IMR-90 (cell line): ENCODE results near the gene DOCK9. TPM values are rescaled to one million over a fixed set of nuclear protein-coding genes. Genes with fewer than 3 reads are reported as not detected.
"Not testable (repeated sequence)": the region's sequence is repeated elsewhere in the genome, so short reads cannot be mapped to it uniquely, and the experiment has no call there.

Experiments
- ATAC-seq: fragments of 200-7000 bp; cut with Tn5 transposase; 2 replicates; pipeline ENCODE4 v1.9.1; 2020; ENCODE audit warnings: low read depth, mild to moderate bottlenecking, moderate library complexity
- BruUV-seq: library from RNA; stranded (reverse); fragments of 400-500 nt; replicated peaks from 2 replicates; lab custom pipeline; 2021; lab: Mats Ljungman, UMichigan
- CTCF ChIA-PET: fragments of 300-600 bp; formaldehyde crosslinking; extraction: SDS; loops from one replicate; lab custom pipeline; 2021; ENCODE audit warnings: antibody characterized with exemption; lab: Yijun Ruan, JAX
- POLR2A ChIA-PET: fragments of 300-600 bp; sonication (Branson Sonifier 250); formaldehyde crosslinking; loops from one replicate; lab custom pipeline; 2022; ENCODE audit warnings: antibody characterized with exemption; ENCODE audit not compliant: unreplicated experiment; lab: Charles Lee
- DNase-seq: peaks from one replicate; pipeline ENCODE4 v3.0.0; 2013
- H2AFZ ChIP-seq: replicated peaks from 2 replicates; pipeline ENCODE3; 2013; ENCODE audit warnings: low read length, mild to moderate bottlenecking; ENCODE audit not compliant: poor library complexity
- H2AK5ac ChIP-seq: 2 replicates; pipeline ENCODE4 v1.6.1; 2013; ENCODE audit warnings: low read depth, low read length, inconsistent platforms
- H2AK9ac ChIP-seq: replicated peaks from 2 replicates; pipeline ENCODE3; 2013; ENCODE audit warnings: mild to moderate bottlenecking, low read depth, low read length, moderate library complexity; ENCODE audit not compliant: poor library complexity
- H2BK120ac ChIP-seq: 2 replicates; pipeline ENCODE4 v1.6.1; 2013; ENCODE audit warnings: low read depth, low read length, inconsistent platforms
- H2BK15ac ChIP-seq: 3 replicates; pipeline ENCODE4 v1.6.1; 2013; ENCODE audit warnings: low read depth, low read length, inconsistent platforms
- H2BK20ac ChIP-seq: 2 replicates; pipeline ENCODE4 v1.6.1; 2013; ENCODE audit warnings: low read depth, mild to moderate bottlenecking, inconsistent platforms, low read length, moderate library complexity
- H2BK5ac ChIP-seq: 2 replicates; pipeline ENCODE4 v1.6.1; 2013; ENCODE audit warnings: mild to moderate bottlenecking, low read depth, low read length, inconsistent platforms; ENCODE audit not compliant: poor library complexity, severe bottlenecking
- H3K14ac ChIP-seq: replicated peaks from 2 replicates; pipeline ENCODE4 v1.6.1; 2013; ENCODE audit warnings: low read depth, low read length, inconsistent platforms
- H3K18ac ChIP-seq: 2 replicates; pipeline ENCODE4 v1.6.1; 2013; ENCODE audit warnings: low read depth, low read length, control low read depth
- H3K23ac ChIP-seq: 2 replicates; pipeline ENCODE4 v1.6.1; 2013; ENCODE audit warnings: low read depth, low read length, inconsistent platforms
- H3K27ac ChIP-seq: 2 replicates; pipeline ENCODE4 v1.5.1; 2013; ENCODE audit warnings: mild to moderate bottlenecking, control low read depth, low read length; ENCODE audit not compliant: insufficient read depth
- H3K27me3 ChIP-seq: 2 replicates; pipeline ENCODE4 v1.6.1; 2013; ENCODE audit warnings: low read length; ENCODE audit not compliant: control insufficient read depth, insufficient read depth
- H3K36me3 ChIP-seq: 2 replicates; pipeline ENCODE4 v1.6.1; 2013; ENCODE audit warnings: low read length, mixed read lengths; ENCODE audit not compliant: control insufficient read depth, insufficient read depth
- H3K4ac ChIP-seq: 2 replicates; pipeline ENCODE4 v1.6.1; 2013; ENCODE audit warnings: low read depth, low read length, inconsistent platforms
- H3K4me1 ChIP-seq: 2 replicates; pipeline ENCODE4 v1.6.1; 2013; ENCODE audit warnings: low read length, mixed read lengths; ENCODE audit not compliant: control insufficient read depth, insufficient read depth
- H3K4me2 ChIP-seq: 2 replicates; pipeline ENCODE4 v1.6.1; 2013; ENCODE audit warnings: low read depth, mild to moderate bottlenecking, control low read depth, low read length, moderate library complexity
- H3K4me3 ChIP-seq: 2 replicates; pipeline ENCODE4 v1.5.1; 2013; ENCODE audit warnings: low read depth, mild to moderate bottlenecking, control low read depth, low read length, moderate library complexity; ENCODE audit not compliant: insufficient read depth
- H3K56ac ChIP-seq: 2 replicates; pipeline ENCODE4 v1.6.1; 2013; ENCODE audit warnings: low read length, inconsistent platforms; ENCODE audit not compliant: insufficient read depth; ENCODE audit errors: extremely low read depth
- H3K79me1 ChIP-seq, 2 experiments: 2 replicates each; pipeline ENCODE4 v1.6.1; 2013; ENCODE audit warnings: low read length in 2 of 2, inconsistent platforms in 1 of 2, low read depth in 1 of 2
- H3K9ac ChIP-seq: 2 replicates; pipeline ENCODE4 v1.6.1; 2013; ENCODE audit warnings: low read depth, low read length, control low read depth
- H3K9me1 ChIP-seq: 2 replicates; pipeline ENCODE4 v1.6.1; 2013; ENCODE audit warnings: low read length, inconsistent platforms; ENCODE audit not compliant: insufficient read depth
- H3K9me3 ChIP-seq: 2 replicates; pipeline ENCODE4 v1.6.1; 2013; ENCODE audit warnings: low read length; ENCODE audit not compliant: control insufficient read depth, insufficient read depth
- H4K20me1 ChIP-seq: 2 replicates; pipeline ENCODE4 v1.6.1; 2013; ENCODE audit warnings: low read length, inconsistent platforms; ENCODE audit not compliant: insufficient read depth
- H4K5ac ChIP-seq: 2 replicates; pipeline ENCODE4 v1.6.1; 2013; ENCODE audit warnings: mild to moderate bottlenecking, low read depth, low read length, control low read depth
- H4K8ac ChIP-seq, 2 experiments: 2 replicates each; pipeline ENCODE4 v1.6.1; 2013; ENCODE audit warnings: low read depth in 2 of 2, low read length in 2 of 2, control low read depth in 1 of 2, inconsistent platforms in 1 of 2
- H4K91ac ChIP-seq: 2 replicates; pipeline ENCODE4 v1.6.1; 2013; ENCODE audit warnings: low read depth, low read length, inconsistent platforms; ENCODE audit not compliant: insufficient read depth
- ELK1 ChIP-seq: fragments of 150-350 bp; IDR thresholded peaks from 2 replicates; pipeline ENCODE4 v1.6.1; 2016; ENCODE audit warnings: low read depth, mild to moderate bottlenecking, low read length, moderate library complexity, borderline replicate concordance
- WGBS, 2 experiments: methylation state at CpG; one replicate each; pipeline versions ENCODE4 v1.1.5 to v1.1.7; 2013; ENCODE audit warnings: missing lambda C conversion rate in 2 of 2; ENCODE audit not compliant: insufficient read length in 1 of 2; ENCODE audit errors: extremely low coverage in 2 of 2; 5-methylcytosine and 5-hydroxymethylcytosine counted together
- dilution Hi-C: fragments of 300-500 bp; cut with HindIII; formaldehyde crosslinking; loops from one replicate; pipeline ENCODE4 v1.14.3; 2018; ENCODE audit warnings: low sequenced_read_pairs; ENCODE audit not compliant: unreplicated experiment
- in situ Hi-C: fragments of 300-500 bp; cut with MboI; formaldehyde crosslinking; loops from 3 replicates; pipeline ENCODE4 v1.14.3; 2019; ENCODE audit warnings: low sequenced_read_pairs, inconsistent platforms, mixed read lengths
- intact Hi-C: fragments of 100-400 bp; cut with micrococcal nuclease; formaldehyde crosslinking; loops from 2 replicates; pipeline ENCODE4 v1.10.0; 2022
- polyA plus RNA-seq, 3 experiments: library from polyadenylated mRNA; depleted of rRNA; stranded (reverse); fragments of >200 nt; gene quantifications; 2 replicates each; pipeline ENCODE4 v1.2.3, GENCODE V29; 2012; ENCODE audit warnings: low replicate concordance in 1 of 3
- total RNA-seq: library from RNA; depleted of rRNA; stranded (reverse); fragments of >200 nt; gene quantifications from 2 replicates; pipeline ENCODE4 v1.2.3, GENCODE V29; 2012

DOCK9 gene
- total and polyA plus RNA-seq, 2 of the 4 experiments (the other 2 are of a cell fraction): 4.8 to 7.2 TPM

DNA sequence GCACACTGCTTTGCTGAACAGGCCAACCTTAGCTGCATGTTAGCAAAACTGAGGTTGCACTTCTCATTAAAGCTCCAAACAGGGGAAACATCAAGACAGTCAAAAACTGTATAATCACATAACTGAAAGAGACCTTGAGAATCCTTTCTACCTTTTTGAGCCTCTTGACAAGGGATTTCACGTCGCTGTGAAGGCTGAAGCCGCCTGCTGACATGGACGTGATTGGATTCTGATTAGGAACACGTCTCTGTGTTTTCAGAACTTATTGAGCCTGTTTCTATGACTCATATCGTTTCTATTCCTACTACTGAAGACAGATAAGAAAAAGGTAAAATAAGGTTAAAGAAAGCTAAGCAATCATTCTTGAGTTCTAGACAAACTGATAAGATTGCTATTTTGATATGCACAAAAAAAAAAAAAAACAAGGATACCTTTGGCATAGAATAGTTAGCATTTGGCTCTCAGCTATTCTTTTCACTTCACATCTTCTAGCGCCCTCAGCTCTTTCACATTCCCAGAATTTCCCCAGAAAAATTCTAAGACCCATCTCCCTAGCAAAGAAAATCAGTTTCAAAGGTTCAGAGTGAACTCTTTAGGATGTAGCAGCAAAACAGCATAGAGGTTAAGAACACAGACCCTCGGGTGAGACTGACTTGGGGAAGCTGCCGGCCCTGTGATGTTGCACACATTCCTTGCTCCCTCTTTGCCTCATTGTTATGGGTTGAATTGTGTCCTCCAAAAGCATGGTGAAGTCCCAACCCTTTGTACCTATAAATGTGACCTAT, 81.6 kb downstream of the DOCK9 start (continued):
- no peak for TF ChIP-seq ELK1

- in situ Hi-C loops, intact Hi-C loops, H3K14ac ChIP-seq, H3K9me1 ChIP-seq, H4K20me1 ChIP-seq, H3K4me1 ChIP-seq, CTCF ChIA-PET, H2BK15ac ChIP-seq, H3K79me1 ChIP-seq, H3K9ac ChIP-seq, H2AFZ ChIP-seq, ATAC-seq, H3K36me3 ChIP-seq, H3K4ac ChIP-seq, H2BK5ac ChIP-seq, POLR2A ChIA-PET, H2BK20ac ChIP-seq, H3K9me3 ChIP-seq, H4K5ac ChIP-seq, H3K4me3 ChIP-seq, H2AK9ac ChIP-seq, H4K8ac ChIP-seq, H2BK120ac ChIP-seq, dilution Hi-C loops, H3K27ac ChIP-seq, H3K56ac ChIP-seq, H3K23ac ChIP-seq, DNase-seq, H3K4me2 ChIP-seq, H4K91ac ChIP-seq, H2AK5ac ChIP-seq, H3K18ac ChIP-seq, H3K27me3 ChIP-seq, BruUV-seq: not testable (repeated sequence)
- WGBS, 2 experiments: 100% methylated on average over 2 of the region's 8 CpGs; no CpG with 5 or more reads in 1 of the 2 experiments
These were observed 83.0 kb downstream of the DOCK9 start for GRCh38 chr13:98894814-98895213.
